GM18907 (cell line): ENCODE measurements around the gene CHMP1B.
A peak's percentile ranks its signal among the peaks of the same experiment; 100 is the strongest.
"Not testable (repeated sequence)": the region's sequence is repeated elsewhere in the genome, so short reads cannot be mapped to it uniquely, and the experiment has no call there.

ENCODE experiments used
- ATAC-seq: cut with Tn5 transposase; IDR thresholded peaks from one replicate; pipeline ENCODE4 v1.9.1; 2021; ENCODE audit warnings: mild to moderate bottlenecking, moderate library complexity; ENCODE audit not compliant: unreplicated experiment

Gene CHMP1B

GRCh38 chr18:11839556-11839955 is 11.7 kb upstream of the CHMP1B start:
- no peak for ATAC-seq

- no peak for ATAC-seq
Observed at GRCh38 chr18:11840493-11840892, 10.7 kb upstream of the CHMP1B start.

GRCh38 chr18:11842562-11842961 is 8.7 kb upstream of the CHMP1B start:
- ATAC-seq, result no peak

- ATAC-seq, result no peak
Observed at GRCh38 chr18:11844436-11844835, 6.8 kb upstream of the CHMP1B start.

- no peak for ATAC-seq
Observed at GRCh38 chr18:11845654-11846053, 5.6 kb upstream of the CHMP1B start.

- ATAC-seq, result no peak
Observed at GRCh38 chr18:11847811-11848210, 3.4 kb upstream of the CHMP1B start.

GRCh38 chr18:11849279-11849678 is 1.9 kb upstream of the CHMP1B start:
- no peak for ATAC-seq

- ATAC-seq, result no peak
Observed at GRCh38 chr18:11849841-11850634, 1.2 kb upstream of the CHMP1B start.

GRCh38 chr18:11850821-11851145 is 430 bp upstream of the CHMP1B start:
- peak; percentile 42 for ATAC-seq

GRCh38 chr18:11851806-11852337 is 659 bp downstream of the CHMP1B start:
- ATAC-seq, result peak; percentile 24

GRCh38 chr18:11854554-11854953 is 3.3 kb downstream of the CHMP1B start:
- ATAC-seq, result not testable (repeated sequence)

- ATAC-seq, result no peak
Observed at GRCh38 chr18:11857177-11857887, 6.1 kb downstream of the CHMP1B start.

GRCh38 chr18:11859282-11859830 is 8.1 kb downstream of the CHMP1B start:
- no peak for ATAC-seq

GRCh38 chr18:11859903-11860407 is 8.7 kb downstream of the CHMP1B start:
- ATAC-seq, result no peak

GRCh38 chr18:11860594-11861450 is 9.6 kb downstream of the CHMP1B start:
- no peak for ATAC-seq

GRCh38 chr18:11861583-11862288 is 10.5 kb downstream of the CHMP1B start:
- ATAC-seq, result no peak

GRCh38 chr18:11862468-11863137 is 11.4 kb downstream of the CHMP1B start:
- no peak for ATAC-seq

- no peak for ATAC-seq
Observed at GRCh38 chr18:11864471-11864870, 13.3 kb downstream of the CHMP1B start.

GRCh38 chr18:11865071-11865470 is 13.9 kb downstream of the CHMP1B start:
- no peak for ATAC-seq

- ATAC-seq, result no peak
Observed at GRCh38 chr18:11866329-11866728, 15.1 kb downstream of the CHMP1B start.
